HG02973 (cell line): Measurements from ENCODE around the gene SNX9.
"Not testable (repeated sequence)": the region's sequence is repeated elsewhere in the genome, so short reads cannot be mapped to it uniquely, and the experiment has no call there.

Source experiments
- ATAC-seq: cut with Tn5 transposase; IDR thresholded peaks from one replicate; pipeline ENCODE4 v1.9.1; 2021; ENCODE audit warnings: moderate library complexity; ENCODE audit not compliant: unreplicated experiment

The SNX9 gene

GRCh38 chr6:157880534-157880933 lies 57.5 kb downstream of the SNX9 start:
- ATAC-seq = no peak

DNA sequence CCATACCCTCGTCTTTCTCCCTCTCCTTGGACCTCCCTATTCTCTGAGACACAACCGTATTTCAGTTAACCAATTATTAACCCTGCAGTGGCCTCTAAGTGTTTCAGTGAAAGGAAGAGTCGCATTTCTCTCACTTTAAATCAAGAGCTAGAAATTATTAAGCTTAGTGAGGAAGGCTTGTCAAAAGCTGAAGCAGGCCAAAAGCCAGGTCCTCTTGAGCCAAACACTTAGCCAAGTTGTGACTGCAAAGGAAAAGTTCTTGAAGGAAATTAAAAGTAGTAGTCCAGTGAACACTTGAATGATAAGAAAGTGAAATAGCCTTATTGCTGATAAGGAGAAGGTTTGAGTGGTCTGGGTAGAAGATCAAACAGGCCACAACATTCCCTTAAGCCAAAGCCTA lies 58.3 kb downstream of the SNX9 start:
- no peak for ATAC-seq

- no peak for ATAC-seq
Measured at GRCh38 chr6:157884756-157885155, 61.7 kb downstream of the SNX9 start.

GRCh38 chr6:157885211-157885788 lies 62.3 kb downstream of the SNX9 start:
- no peak for ATAC-seq

- ATAC-seq = no peak
Measured at GRCh38 chr6:157885876-157886275, 62.8 kb downstream of the SNX9 start.

DNA sequence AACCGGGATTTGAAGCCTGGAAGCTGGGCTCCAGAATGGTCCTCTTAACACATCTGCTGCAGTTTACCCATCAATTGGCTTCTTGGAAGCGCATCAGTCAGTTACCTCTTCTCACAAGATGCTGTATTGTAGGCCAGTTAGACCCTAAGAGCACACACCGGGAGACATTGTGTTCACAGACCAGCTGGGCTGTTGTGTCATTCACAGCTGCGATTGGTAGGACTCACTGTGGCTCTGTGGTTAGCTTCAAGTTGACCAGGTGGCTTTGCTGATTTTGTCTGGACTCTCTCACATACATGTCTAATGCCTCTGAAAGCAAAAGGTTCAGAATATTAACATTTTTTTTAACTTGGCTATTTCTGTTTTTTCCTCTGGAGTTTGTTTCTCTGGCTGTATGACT lies 64.8 kb downstream of the SNX9 start:
- no peak for ATAC-seq

DNA sequence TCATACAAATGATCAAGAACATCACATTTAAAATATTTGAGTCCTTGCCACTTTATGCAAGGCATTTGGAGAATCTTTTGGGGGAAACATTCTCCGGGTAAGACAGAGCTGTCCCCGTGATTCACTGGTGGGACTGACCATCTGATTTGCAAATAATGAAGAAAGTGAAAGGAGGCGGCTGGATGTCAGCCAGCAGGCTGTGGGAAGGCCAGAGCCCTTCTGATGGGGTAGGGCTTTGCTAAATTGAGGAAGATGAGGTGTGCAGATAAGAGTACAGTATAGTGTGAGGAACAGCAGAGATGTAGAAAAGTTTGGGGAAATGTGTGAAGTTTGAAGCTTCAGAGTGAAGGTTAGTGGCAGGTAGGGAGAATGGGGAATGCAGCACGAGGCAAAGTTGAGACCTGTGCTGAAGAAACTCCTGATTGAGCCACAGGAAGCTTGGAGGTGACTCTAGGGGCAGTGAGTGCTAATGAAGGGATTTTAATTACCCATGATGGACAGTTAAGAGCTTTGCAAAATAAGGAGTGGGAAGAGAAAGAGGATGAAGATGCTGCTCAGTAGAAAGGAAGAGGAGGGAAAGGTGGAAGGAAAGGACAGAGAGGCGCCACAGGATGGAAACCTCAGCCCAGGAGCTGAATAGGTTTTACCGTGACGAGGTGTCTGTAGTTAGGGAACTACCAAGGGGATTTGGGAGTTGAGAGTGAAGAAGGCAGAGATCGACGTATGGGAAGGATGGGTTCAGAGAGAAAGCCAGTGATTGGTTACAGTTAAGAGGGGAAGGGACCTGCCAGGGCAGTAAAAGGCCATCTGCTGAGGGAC lies 68.7 kb downstream of the SNX9 start:
- ATAC-seq = no peak

DNA sequence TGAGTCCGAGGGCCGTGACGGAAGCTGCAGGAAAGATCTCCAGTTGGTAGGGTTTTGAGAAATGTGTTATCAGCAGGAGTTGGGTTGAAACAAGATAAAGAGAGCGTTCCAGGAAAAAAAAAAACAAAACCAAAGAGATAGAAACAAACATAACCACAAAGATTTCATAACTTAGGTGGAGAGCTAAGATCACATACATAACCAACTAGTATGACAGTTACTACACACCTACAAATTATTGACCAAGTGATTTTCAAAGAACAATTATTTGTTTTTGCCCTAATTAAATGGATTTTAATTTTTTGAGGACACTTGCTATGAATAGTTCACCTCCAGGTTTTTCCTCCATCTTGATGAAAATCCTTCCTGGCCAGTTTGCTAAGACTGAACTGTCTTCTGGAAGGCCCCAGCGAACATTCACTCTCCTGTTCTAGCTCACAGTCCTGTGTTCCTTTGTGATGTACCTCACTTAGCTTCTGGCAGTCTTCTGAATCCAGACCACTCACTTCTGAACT lies 69.4 kb downstream of the SNX9 start:
- ATAC-seq = no peak

- no peak for ATAC-seq
Measured at GRCh38 chr6:157893238-157893637, 70.2 kb downstream of the SNX9 start.

- ATAC-seq = no peak
Measured at GRCh38 chr6:157895585-157895984, 72.5 kb downstream of the SNX9 start.

DNA sequence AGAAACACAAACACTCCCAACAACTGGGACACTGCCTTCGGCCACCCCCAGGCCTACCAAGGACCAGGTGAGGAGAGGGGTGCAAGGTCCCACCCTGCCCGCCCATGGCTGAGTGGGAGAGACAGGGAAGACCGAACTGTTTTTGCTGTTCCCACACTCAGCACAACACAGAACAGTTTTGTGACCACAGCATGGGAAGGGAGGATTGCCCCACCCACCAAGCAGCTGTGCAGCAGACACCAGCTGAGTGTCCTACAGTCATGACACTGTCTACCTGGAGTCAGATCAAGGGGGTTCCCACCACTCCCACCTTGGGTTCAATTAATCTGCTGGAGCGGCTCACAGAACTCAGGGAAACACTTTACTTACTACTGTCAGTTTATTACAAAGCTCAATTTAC lies 73.9 kb downstream of the SNX9 start:
- ATAC-seq = no peak

DNA sequence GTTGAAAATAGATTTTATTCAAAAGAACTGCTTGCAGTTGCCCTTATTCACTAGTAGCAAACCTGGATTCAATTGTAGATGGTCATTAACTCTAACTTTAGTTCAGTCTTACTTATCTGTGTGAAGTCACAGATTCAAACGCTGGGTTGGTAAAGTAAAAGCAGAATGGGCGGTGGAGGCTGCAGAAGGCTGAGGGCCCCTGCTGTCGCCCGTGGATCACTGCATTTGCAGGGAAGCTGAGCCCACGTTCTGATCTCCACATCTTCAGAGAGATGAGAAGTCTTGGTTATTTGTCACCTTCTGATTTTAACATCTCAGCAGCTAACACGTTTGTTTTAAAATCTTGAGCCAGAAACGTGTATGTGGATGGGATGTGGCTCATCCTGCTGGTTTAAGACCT lies 75.1 kb downstream of the SNX9 start:
- no peak for ATAC-seq

DNA sequence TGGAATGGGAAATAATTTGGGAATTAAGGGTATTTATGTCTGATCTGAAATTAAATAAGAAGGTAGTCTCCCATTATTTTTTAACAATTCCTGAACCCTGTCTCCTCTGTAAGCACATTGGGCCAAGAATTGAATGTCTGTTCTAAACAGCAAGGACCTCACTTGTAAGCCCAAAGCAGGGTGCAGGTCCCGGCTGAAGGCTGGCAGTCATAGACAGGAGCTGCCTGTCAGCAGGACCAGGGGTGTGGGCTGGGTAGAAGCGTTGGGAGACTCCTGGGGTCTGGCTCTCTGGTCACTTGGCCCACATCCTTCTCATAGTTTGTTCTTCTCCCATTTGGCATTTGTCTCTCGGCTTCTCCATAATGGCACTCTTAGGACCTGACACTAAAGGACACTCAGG lies 75.6 kb downstream of the SNX9 start:
- ATAC-seq = no peak

DNA sequence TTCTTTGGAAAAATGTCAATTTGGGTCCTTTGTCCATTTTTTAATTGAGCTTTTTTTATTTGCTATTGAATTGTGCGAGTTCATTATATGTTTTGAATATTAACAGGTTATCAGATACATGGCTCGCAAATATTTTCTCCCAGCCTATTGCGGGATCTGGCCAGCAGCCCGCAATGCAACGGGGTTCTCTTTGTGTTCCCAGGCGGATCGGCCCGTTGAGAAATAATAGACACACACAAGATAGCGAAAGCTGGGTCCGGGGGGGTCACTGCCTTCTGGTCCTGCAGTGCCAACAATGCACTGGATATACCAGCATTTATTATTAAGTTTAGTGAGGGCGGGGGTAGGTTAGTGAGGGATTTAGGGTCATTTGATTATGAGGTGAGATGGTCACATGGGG lies 77.2 kb downstream of the SNX9 start:
- not testable (repeated sequence) for ATAC-seq

DNA sequence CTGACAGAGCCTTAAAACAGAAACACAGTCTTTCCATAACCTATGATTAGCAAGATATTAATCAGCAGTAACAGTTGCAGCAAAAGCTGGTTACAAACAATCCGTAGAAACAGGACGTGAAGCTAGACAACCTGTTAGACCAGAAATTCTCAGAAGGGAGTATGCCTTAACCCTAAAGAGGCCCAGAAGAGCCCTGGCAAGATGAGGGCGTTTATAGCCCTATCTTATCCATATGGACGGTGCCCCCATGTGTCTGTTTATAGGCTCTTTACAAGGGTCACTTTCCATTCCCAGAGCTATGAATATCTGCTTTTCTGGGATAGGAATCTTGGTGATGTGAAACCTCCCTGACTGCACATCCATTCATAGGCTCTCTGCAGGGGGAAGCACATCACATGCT lies 77.7 kb downstream of the SNX9 start:
- not testable (repeated sequence) for ATAC-seq

- no peak for ATAC-seq
Measured at GRCh38 chr6:157904999-157905398, 82.0 kb downstream of the SNX9 start.

GRCh38 chr6:157905590-157906342 lies 82.7 kb downstream of the SNX9 start:
- no peak for ATAC-seq

- no peak for ATAC-seq
Measured at GRCh38 chr6:157906537-157907061, 83.6 kb downstream of the SNX9 start.

DNA sequence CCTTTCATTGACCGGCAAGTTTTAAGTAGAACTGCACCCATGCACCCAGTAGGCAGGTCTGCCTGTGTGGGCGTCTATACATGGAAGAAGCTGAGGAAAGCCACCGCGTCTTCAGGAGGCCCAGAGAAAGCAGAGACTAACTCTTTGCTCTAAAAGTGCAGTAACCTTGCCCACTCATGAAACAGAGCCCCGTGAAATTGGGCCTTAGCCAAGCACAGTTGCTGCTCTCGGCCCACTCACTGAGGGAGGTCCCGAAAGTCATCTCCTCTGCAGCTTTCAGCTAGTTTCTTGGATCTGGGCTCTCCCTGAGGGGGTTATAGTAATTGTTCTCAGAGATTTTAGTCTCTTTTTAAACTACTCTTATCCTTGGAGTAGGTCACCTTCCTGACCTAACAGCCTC lies 84.6 kb downstream of the SNX9 start:
- no peak for ATAC-seq

GRCh38 chr6:157908369-157909281 lies 85.6 kb downstream of the SNX9 start:
- ATAC-seq = peak; percentile 78

DNA sequence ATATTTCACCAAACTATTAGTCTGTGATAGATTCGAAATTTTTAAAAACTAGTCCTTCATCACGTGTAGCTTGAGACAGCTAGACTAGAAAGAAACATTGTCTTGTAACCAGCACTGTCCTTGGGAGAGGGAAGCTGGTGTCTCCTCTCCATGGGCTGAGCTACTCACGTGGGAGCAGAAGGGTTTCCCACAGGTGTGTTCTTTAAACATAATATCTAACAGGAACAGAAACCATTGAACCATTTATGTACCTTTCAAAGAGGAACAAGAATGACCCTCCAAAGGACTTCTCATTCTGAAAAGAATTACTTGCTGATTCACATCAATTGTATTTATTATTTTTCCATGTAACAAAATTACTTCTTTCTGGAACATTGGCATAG lies 86.2 kb downstream of the SNX9 start:
- no peak for ATAC-seq
